T47D (cell line): Measurements from ENCODE around the gene AMER2.

Experiments
- DNase-seq, 2 experiments: peaks; one replicate each; pipeline versions ENCODE4 v3.0.0 to v3.0.0-alpha.2; 2011 to 2012; ENCODE audit warnings: low read depth in 1 of 2, low spot score in 1 of 2
- JUND ChIP-seq: IDR thresholded peaks from 2 replicates; pipeline ENCODE4 v1.6.1; 2012; ENCODE audit warnings: low read depth
- in situ Hi-C: cut with HindIII; loops from 2 replicates; pipeline ENCODE4 v1.10.0; 2016; ENCODE audit warnings: low sequenced_read_pairs, low pct_unique_long_range_greater_than_20kb

AMER2 gene

DNA sequence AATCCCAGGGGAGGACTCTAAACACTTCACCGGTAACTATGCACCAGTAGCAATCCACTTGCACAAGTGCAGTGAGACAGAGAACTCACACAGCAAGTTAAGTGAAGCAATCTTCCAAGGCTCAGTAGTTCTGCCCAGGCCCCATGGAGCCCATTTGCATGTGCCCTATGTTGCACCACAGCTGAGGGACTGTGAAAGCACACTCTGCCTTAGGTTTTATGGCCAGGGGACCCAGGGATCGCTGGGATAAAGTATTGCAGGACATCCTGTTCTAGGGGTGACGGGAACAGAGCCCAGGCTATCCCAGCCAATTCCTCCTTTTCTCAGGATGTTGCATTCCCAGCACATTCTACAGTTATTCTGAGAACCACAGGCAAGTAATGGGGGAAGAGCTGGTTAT lies 6.0 kb upstream of the AMER2 start:
- in situ Hi-C loops = no loop called here
- no peak for TF ChIP-seq JUND
- no peak for DNase-seq

DNA sequence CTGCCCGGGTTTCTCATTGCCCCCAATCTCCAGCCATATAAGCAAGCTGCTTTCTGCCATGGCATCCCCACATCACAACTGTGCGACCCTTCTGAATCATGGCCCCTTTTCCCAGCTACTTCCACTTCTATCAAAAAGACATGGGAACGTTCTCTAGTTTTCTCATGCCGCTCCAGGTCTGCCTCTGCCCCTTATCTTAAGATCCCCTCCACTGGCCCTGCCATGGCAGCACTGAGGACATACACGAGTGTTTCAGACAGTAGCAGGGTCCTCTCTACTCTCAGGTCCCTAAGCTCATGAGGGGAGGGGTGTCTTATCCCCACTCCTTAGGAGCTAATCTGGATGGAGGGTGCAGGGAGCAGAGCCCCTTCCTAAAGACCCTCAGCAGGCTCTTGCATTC lies 5.5 kb upstream of the AMER2 start:
- DNase-seq = no peak
- in situ Hi-C loops = no loop called here
- no peak for TF ChIP-seq JUND

DNA sequence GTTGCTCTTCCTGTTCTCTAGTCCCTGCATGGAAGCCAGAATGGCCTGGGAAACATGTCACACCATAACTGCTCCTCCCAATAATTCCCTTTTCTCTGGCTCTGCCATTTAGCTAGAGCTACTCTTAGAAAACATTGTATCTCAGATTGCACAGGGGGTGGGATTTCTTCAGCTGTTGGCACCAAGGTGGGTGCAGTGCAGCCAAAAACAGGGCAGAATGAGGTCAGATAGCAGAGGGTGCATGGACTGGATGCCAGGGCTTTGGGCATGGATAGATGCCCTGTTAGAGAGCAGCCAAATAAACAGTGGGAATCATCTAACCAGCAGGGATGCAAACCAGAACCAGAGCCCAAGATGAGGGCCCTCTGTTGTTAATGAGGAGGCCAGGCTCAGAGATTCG lies 4.9 kb upstream of the AMER2 start:
- in situ Hi-C loops = no loop called here
- no peak for TF ChIP-seq JUND
- DNase-seq = no peak

DNA sequence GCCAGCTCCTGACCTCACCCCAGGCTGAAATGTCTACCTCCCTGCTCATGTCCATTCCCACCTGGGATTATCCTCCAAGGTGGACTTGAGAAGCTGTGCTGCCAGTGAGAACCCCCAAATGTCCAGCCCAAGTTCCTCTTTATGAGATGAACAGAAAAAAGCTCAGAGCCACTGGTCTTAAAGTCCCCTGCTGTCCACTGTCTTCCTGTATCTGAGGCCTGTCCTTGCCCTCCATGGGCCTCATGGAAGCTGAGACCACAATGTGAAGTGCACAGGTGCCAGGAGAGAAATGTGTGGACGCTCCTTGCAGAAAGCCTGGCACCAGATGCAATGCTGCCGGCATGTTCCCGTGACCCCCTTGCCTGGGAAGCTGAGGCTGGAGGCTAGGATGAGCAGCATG lies 3.3 kb upstream of the AMER2 start:
- in situ Hi-C loops = no loop called here
- no peak for DNase-seq
- no peak for TF ChIP-seq JUND

DNA sequence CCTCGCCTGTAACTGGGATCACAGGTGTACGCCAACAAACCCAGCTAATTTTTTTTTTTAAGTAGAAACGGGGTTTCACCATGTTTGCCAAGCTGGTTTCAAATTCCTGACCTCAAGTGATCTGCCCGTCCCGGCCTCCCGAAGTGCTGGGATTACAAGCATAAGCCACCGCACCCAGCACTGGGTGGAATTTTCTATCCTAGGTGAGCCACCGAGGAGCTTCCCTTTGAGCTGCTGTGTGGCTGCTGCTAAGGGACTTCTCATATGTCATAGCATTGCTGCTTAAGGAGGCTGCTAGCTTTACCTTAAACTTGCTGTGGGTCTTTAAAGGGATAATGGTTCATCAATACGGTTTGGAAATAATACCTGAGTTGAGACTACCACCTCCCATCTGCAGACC lies 2.9 kb upstream of the AMER2 start:
- TF ChIP-seq JUND = no peak
- no peak for DNase-seq
- in situ Hi-C loops = no loop called here

DNA sequence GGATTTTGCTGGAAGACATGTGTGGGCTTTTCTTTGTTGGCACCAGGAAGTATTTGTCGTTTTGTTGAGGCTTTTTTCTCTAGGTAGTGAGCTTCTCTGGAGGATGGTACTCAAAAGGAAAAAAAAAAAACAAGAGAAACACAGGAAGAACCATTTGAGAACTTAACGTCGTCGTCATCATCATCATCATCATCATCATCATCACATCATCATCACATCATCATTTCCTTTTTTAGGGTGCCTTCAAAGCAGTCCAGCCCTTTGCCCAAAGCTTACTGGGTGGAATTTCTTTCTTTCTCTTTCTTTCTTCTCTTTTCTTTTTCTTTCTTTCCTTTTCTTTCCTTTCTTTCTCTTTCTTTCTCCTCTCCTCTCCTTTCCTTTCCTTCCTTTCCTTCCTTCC lies 2.2 kb upstream of the AMER2 start:
- TF ChIP-seq JUND = no peak
- in situ Hi-C loops = no loop called here

DNA sequence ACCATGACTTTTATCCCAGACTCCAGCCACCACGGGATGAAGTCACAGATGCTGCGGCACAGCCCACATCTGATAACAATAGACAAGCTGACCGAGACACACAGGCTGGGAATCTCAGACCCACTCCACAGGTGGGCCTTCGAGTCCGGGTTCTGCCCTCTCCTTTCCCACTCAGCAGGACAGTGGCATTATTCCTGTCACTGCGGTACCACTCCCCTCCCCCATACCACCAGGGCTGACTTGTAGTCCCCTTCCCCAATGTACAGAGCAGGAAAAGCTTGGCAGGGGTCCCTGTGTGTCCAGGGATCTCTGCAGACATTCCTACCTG lies 179 bp upstream of the AMER2 start:
- DNase-seq = no peak
- in situ Hi-C loops = no loop called here
- no peak for TF ChIP-seq JUND

More for the DNA sequence above, 2.2 kb upstream of the AMER2 start:
- no peak for DNase-seq

DNA sequence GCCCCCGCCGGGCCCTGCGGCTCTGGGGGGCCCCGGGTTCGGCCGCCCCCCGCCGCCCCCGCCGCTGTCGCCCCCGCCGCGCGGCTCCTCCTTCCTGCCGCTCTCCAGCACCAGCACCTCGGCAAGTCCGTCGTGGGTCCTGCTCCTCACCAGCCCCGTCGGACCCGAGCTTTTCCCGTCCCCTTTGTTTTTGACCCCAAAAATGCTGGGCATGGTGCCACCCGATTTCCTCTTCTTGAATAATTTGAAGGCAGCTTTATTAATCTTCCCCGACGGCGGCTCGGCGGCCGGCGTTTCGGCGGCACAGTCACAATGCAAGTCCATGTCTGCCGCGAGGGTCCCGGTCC lies 945 bp downstream of the AMER2 start:
- DNase-seq = no peak
- in situ Hi-C loops = no loop called here
- TF ChIP-seq JUND = no peak

DNA sequence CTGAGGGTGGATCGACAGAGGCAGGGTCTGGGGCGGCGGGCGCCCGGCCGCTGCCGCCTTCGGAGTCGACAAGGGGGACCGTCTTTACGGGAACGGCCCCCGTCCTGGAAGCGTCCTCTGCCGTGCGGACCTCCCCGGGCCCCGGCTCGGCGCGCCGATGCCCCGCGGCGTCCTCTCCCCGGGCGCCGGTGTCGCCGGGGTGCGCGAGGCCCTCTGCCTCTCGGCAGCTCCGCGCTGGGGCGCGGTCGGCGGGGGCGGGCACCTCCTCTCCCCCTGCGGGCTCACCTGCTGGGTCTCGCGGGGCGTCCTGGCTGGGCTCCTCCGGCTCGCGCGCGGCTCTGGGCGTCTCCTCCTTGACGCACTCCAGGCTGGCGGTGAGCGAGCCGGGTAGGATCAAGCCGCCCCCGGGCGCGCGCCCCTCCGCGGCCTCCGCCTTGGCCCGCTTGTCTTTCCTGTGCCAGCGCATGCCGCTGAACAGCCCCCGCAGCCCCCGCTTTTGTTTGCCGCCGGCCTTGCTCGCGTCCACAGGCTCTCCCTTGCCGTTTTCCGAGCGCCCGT lies 1.5 kb downstream of the AMER2 start:
- in situ Hi-C loops = no loop called here
- no peak for TF ChIP-seq JUND
- no peak for DNase-seq

DNA sequence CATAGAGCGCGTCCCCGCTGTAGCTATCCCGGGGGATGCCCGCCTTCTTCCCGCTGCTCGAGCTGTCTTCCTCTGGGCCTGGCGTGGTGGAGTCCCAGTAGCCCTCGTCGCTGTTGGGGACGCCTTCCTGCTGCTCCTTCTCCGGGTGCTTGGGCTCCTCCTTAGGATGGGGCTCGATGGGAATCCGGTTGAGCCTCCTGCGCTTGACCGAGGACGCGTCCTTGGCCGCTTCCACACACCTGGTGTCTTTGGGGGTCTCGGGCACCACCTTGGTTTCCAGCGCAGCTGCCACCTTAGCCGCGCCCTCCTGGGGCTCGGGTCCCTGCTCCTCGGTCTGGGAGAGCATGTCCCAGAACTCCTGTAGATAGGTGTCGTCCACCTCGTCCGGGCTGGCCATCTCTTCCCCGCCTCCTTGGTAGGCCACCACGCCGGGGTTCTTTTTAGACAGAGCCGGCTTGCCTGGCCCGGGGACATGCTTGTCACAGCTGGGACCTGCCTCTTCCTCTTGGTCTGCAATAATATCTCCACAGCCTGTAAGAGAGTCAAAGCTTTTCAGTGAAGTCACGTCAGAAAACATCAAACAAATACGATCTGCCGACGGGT lies 2.0 kb downstream of the AMER2 start:
- no peak for DNase-seq
- in situ Hi-C loops = no loop called here
- no peak for TF ChIP-seq JUND

DNA sequence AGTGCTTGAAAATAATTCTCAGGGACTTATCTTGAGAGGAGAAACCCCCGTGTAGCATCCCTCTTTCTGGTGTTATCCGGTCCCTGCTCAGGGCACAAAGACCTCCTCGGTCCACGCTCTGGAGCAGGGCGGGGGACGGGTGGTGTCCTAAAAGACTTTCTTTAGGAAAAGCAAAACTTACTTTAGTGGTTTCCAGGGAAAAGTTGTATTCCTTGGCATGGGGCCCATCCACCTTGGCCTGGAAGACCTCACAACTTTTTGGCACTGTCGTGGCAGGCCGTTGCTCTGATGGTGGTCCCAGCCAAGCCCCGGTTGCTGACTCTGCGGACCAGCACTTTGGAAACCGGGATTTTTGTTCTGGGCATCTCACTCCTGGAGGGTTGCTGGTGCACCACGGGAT lies 2.7 kb downstream of the AMER2 start:
- in situ Hi-C loops = no loop called here
- no peak for DNase-seq
- TF ChIP-seq JUND = no peak

DNA sequence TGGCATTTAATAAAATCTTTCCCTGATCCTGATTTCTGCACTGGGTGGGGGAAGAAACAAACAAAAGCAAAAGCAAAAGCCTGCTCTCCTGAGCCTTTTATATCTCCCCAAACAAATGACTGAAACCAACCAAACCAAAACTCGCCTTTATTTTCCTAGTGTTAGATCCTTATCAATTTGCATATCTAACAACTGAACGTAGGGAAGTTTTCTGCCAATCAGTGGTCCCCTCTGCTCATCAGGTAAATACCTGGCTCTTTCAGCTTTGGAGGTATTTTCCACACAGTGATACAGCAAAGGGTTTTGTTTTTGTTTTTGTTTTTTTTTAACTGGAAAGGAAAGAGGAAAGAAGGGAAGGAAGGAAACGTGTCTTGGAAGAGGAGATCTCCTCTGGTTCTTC lies 3.3 kb downstream of the AMER2 start:
- in situ Hi-C loops = no loop called here
- no peak for DNase-seq
- no peak for TF ChIP-seq JUND

DNA sequence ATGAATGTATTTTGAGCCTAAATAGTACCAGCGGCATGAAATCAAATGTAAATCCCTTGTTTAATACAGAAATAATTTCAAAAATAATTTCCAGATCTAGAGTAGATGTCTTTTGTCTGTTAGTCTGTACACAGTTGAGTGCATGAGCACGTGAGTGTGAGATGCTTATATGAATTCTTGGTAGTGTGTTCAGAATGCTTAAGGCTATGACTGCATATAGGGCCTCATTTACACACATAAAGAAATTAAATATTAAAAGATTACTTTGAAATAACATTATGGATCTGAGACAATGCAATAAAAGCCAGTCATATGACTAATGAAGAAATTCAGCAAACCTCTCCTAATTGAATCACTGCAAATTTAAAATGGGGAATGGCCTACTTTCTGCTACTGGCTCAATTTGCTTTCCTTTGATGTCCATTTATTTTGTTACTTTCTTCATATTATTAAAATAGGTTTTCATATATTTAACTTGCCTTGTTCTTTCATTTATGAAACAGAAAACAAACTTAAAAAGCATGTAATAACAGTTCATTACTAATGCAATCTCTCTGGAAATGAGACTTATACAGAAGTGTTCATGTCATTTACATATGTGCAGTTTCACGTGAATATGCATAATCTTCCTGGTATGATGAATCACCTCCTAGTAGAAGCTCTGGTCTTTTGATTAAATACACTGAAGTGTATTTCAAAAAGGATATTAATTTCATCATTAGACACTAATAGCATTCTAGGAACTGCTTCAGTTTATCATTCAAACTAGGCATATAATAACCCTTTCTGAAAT lies 4.5 kb downstream of the AMER2 start:
- TF ChIP-seq JUND = no peak

DNA sequence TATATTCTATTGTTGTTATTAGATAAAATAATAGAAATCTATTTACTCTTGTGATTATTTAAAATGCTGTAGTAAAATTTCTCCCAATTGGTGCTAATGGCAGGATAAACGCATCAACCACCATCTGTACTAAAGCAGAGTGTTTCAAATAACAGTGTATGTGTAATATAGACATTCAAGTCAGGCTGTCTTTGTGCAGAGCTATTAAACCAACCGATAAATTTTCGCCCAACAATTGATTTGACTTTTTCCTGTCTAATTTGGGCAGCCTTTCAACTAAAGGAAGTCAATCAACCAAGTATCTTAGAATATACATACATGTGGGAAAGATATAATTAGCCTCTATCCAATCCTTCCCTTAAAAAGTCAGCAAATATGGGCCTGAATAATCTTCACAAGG lies 5.8 kb downstream of the AMER2 start:
- in situ Hi-C loops = no loop called here
- no peak for DNase-seq
- no peak for TF ChIP-seq JUND

More for the DNA sequence above, 4.5 kb downstream of the AMER2 start:
- no peak for DNase-seq
- in situ Hi-C loops = no loop called here
